Erythroblast (primary cell): Measurements from ENCODE around the gene GDF7.

Experiments
- DNase-seq, 2 experiments: peaks; one replicate each; lab custom pipeline; 2025; lab: John Stamatoyannopoulos, UW
- GATA1 ChIP-seq: IDR thresholded peaks from 2 replicates; pipeline ENCODE4 v1.6.1; 2011; ENCODE audit warnings: low read depth, mild to moderate bottlenecking, control low read depth, low read length, moderate library complexity
- POLR2A ChIP-seq: IDR thresholded peaks from 2 replicates; pipeline ENCODE4 v1.6.1; 2011; ENCODE audit warnings: mild to moderate bottlenecking, low read length

GDF7 gene

GRCh38 chr2:20666304-20667150, at the start of gene GDF7:
TSS of gene GDF7 (plus strand) at chr2:20667144. CDS start at chr2:20667240, 96 bp downstream.
- DNase-seq = peak in 1 of 2 experiments; percentile 24

GRCh38 chr2:20617892-20618467, 49.0 kb upstream of the GDF7 start:
- TF ChIP-seq GATA1 = no peak
- no peak for TF ChIP-seq POLR2A

More at GRCh38 chr2:20666304-20667150, at the start of gene GDF7:
- TF ChIP-seq GATA1 (no peak), POLR2A (no peak)

GRCh38 chr2:20618468-20618885, 48.5 kb upstream of the GDF7 start:
- DNase-seq = no peak
- TF ChIP-seq GATA1 (no peak), POLR2A (no peak)

More at GRCh38 chr2:20617892-20618467, 49.0 kb upstream of the GDF7 start:
- DNase-seq = peak; percentile 38 to 68

- DNase-seq = no peak
- no peak for TF ChIP-seq POLR2A
- TF ChIP-seq GATA1 = no peak
Measured at GRCh38 chr2:20618886-20619521, 47.9 kb upstream of the GDF7 start.

- DNase-seq = no peak
- no peak for TF ChIP-seq GATA1
- no peak for TF ChIP-seq POLR2A
Measured at GRCh38 chr2:20619624-20620024, 47.3 kb upstream of the GDF7 start.

- DNase-seq = no peak
- no peak for TF ChIP-seq GATA1
- no peak for TF ChIP-seq POLR2A
Measured at GRCh38 chr2:20620271-20620681, 46.7 kb upstream of the GDF7 start.

- TF ChIP-seq POLR2A = no peak
- no peak for DNase-seq
Measured at GRCh38 chr2:20620696-20621365, 46.1 kb upstream of the GDF7 start.

GRCh38 chr2:20621366-20622295, 45.3 kb upstream of the GDF7 start:
- TF ChIP-seq GATA1 (no peak), POLR2A (no peak)
- DNase-seq = no peak

- no peak for DNase-seq
- TF ChIP-seq POLR2A (no peak), GATA1 (no peak)
Measured at GRCh38 chr2:20622296-20622686, 44.7 kb upstream of the GDF7 start.

GRCh38 chr2:20622731-20623130, 44.2 kb upstream of the GDF7 start:
- TF ChIP-seq POLR2A (no peak), GATA1 (no peak)
- DNase-seq = no peak

- no peak for TF ChIP-seq GATA1
- TF ChIP-seq POLR2A = no peak
- DNase-seq = no peak
Measured at GRCh38 chr2:20623241-20623640, 43.7 kb upstream of the GDF7 start.

- TF ChIP-seq GATA1 = no peak
- no peak for TF ChIP-seq POLR2A
- no peak for DNase-seq
Measured at GRCh38 chr2:20623741-20624155, 43.2 kb upstream of the GDF7 start.

- TF ChIP-seq POLR2A (no peak), GATA1 (no peak)
- no peak for DNase-seq
Measured at GRCh38 chr2:20624156-20624883, 42.6 kb upstream of the GDF7 start.
